ENCODE measurements around the gene NLGN1. TPM values are rescaled to one million over a fixed set of nuclear protein-coding genes. Genes with fewer than 3 reads are reported as not detected.
"Not testable (repeated sequence)": the region's sequence is repeated elsewhere in the genome, so short reads cannot be mapped to it uniquely, and the experiment has no call there.

Gene NLGN1
- total RNA-seq, 5 donors from 2014 or later (not counting 1 experiment from before 2014, with no cell fraction given) = 0.18 TPM; not detected in 4

- ATAC-seq (replicated peaks in 1 of 4); DNase-seq; H3K4me3 ChIP-seq (ENCODE audit: control insufficient read depth in 1 of 2, extremely low read depth in 1 of 2, low read length in 1 of 2); H3K27me3 ChIP-seq (replicated peaks in 1 of 2; ENCODE audit: control insufficient read depth in 2 of 2, extremely low read depth in 1 of 2, insufficient read depth in 2 of 2, low read length in 1 of 2); H3K9me3 ChIP-seq; H3K36me3 ChIP-seq (ENCODE audit: control insufficient read depth in 2 of 2, extremely low read depth in 1 of 2, insufficient read depth in 1 of 2, low read length in 1 of 2); H3K4me1 ChIP-seq (ENCODE audit: control insufficient read depth in 1 of 2, extremely low read depth in 1 of 2, insufficient read depth in 2 of 2, low read length in 2 of 2); H3K4me1 Mint-ChIP-seq; H3K27me3 Mint-ChIP-seq; H3K27ac Mint-ChIP-seq; CTCF ChIA-PET; POLR2A ChIA-PET; H3K4me3 Mint-ChIP-seq; H3K27ac ChIP-seq (ENCODE audit: low read length); H3K36me3 Mint-ChIP-seq: not testable (repeated sequence)
- peaks cover 0 to 17% (median 7%) of the 10 kb centered on the region in 3 donors for H3K9me3 Mint-ChIP-seq
- 30% methylated on average over 1 of the region's 3 CpGs for WGBS (ENCODE audit: insufficient coverage)
Observed at GRCh38 chr3:173594881-173595280, 197.3 kb downstream of the NLGN1 start.

DNA sequence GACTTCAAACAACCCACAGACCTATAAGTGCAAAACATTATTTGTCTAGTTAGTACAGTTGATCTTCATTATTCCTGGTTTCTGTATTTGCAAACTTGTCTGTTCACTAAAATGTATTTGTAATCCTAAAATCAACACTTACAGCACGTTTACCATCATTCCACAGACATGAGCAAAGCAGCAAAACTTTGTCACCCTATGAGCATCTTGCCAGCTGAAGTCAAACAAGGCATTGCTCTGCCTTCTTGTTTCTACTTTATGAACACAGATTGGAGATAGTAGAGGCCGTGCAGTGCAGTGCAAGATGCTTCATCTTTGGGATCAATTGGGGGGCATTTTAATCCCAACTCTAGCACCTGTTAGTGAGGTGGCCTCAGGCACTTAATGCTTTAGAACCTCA, 202.1 kb downstream of the NLGN1 start:
- Mint-ChIP-seq H3K27ac (no peak overlapping the region), H3K27me3 (no peaks in the 10 kb centered on the region), H3K4me1 (no peaks in the 10 kb centered on the region), H3K36me3 (no peaks in the 10 kb centered on the region), H3K4me3 (no peak overlapping the region), H3K9me3 (peaks cover 0 to 4% (median 0%) of the 10 kb centered on the region in 3 donors)
- DNase-seq = no peak
- Histone ChIP-seq H3K27ac (ENCODE audit: low read length) (no peak overlapping the region), H3K4me1 (ENCODE audit: control insufficient read depth in 1 of 2, extremely low read depth in 1 of 2, insufficient read depth in 2 of 2, low read length in 2 of 2) (no peaks in the 10 kb centered on the region), H3K27me3 (replicated peaks in 1 of 2; ENCODE audit: control insufficient read depth in 2 of 2, extremely low read depth in 1 of 2, insufficient read depth in 2 of 2, low read length in 1 of 2) (no peaks in the 10 kb centered on the region), H3K9me3 (no peaks in the 10 kb centered on the region), H3K36me3 (ENCODE audit: control insufficient read depth in 2 of 2, extremely low read depth in 1 of 2, insufficient read depth in 1 of 2, low read length in 1 of 2) (no peaks in the 10 kb centered on the region), H3K4me3 (ENCODE audit: control insufficient read depth in 1 of 2, extremely low read depth in 1 of 2, low read length in 1 of 2) (no peak overlapping the region)
- CTCF ChIA-PET = no interaction called here
- no peak for ATAC-seq (replicated peaks in 1 of 4)
- POLR2A ChIA-PET = no interaction called here
- no CpG with 5 or more reads among the region's 2 CpGs for WGBS (ENCODE audit: insufficient coverage)

DNA sequence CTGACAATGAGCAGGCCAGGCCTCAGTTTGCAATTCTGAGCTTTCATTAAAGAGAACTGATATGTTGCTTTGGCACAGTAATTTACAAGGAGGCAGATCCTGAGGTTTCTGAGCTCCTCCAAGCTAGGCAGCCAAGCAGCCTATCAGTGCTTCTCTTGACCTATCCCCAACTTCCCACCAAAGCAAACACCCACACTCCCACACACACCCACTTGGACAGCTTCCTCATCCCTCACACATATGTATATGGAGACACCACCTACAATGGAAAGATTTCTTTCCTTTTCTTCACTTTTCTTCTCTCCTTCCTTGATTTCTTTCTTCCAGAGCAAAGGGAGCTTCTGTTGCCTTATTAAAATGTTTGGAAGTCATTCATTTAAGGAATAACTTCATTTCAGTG, 217.0 kb downstream of the NLGN1 start:
- no peaks in the 10 kb centered on the region for H3K36me3 ChIP-seq (ENCODE audit: control insufficient read depth in 2 of 2, extremely low read depth in 1 of 2, insufficient read depth in 1 of 2, low read length in 1 of 2)
- no peaks in the 10 kb centered on the region for H3K27me3 ChIP-seq (replicated peaks in 1 of 2; ENCODE audit: control insufficient read depth in 2 of 2, extremely low read depth in 1 of 2, insufficient read depth in 2 of 2, low read length in 1 of 2)
- Mint-ChIP-seq H3K9me3 (peaks cover 5 to 9% (median 5%) of the 10 kb centered on the region in 3 donors), H3K4me1 (no peaks in the 10 kb centered on the region), H3K36me3 (no peaks in the 10 kb centered on the region), H3K27me3 (no peaks in the 10 kb centered on the region), H3K27ac (no peak overlapping the region), H3K4me3 (no peak overlapping the region)
- no peak for ATAC-seq (replicated peaks in 1 of 4)
- H3K27ac ChIP-seq (ENCODE audit: low read length) = no peak overlapping the region
- no peak for DNase-seq
- H3K4me1 ChIP-seq (ENCODE audit: control insufficient read depth in 1 of 2, extremely low read depth in 1 of 2, insufficient read depth in 2 of 2, low read length in 2 of 2) = no peaks in the 10 kb centered on the region
- H3K9me3 ChIP-seq = no peaks in the 10 kb centered on the region
- POLR2A ChIA-PET = no interaction called here
- H3K4me3 ChIP-seq (ENCODE audit: control insufficient read depth in 1 of 2, extremely low read depth in 1 of 2, low read length in 1 of 2) = no peak overlapping the region
- CTCF ChIA-PET = no interaction called here

GRCh38 chr3:173615661-173616060, 218.1 kb downstream of the NLGN1 start:
- POLR2A ChIA-PET = interaction anchor here (0.5 to 0.6 kb wide), 2 partner anchors 82 to 460 kb away, joined by 6 to 7 read pairs; no protein-coding TSS in a partner anchor
- no peak overlapping the region for H3K4me3 Mint-ChIP-seq
- no peaks in the 10 kb centered on the region for H3K27me3 Mint-ChIP-seq
- CTCF ChIA-PET = no interaction called here
- H3K27ac Mint-ChIP-seq = no peak overlapping the region
- peaks cover 0 to 10% (median 5%) of the 10 kb centered on the region in 3 donors for H3K9me3 Mint-ChIP-seq
- DNase-seq (no peak), ATAC-seq (replicated peaks in 1 of 4) (no peak)
- no peaks in the 10 kb centered on the region for H3K36me3 Mint-ChIP-seq
- Histone ChIP-seq H3K9me3 (no peaks in the 10 kb centered on the region), H3K36me3 (ENCODE audit: control insufficient read depth in 2 of 2, extremely low read depth in 1 of 2, insufficient read depth in 1 of 2, low read length in 1 of 2) (no peaks in the 10 kb centered on the region), H3K27ac (ENCODE audit: low read length) (no peak overlapping the region), H3K4me1 (ENCODE audit: control insufficient read depth in 1 of 2, extremely low read depth in 1 of 2, insufficient read depth in 2 of 2, low read length in 2 of 2) (peaks cover 0 to 4% of the 10 kb centered on the region in 2 experiments), H3K4me3 (ENCODE audit: control insufficient read depth in 1 of 2, extremely low read depth in 1 of 2, low read length in 1 of 2) (no peak overlapping the region), H3K27me3 (replicated peaks in 1 of 2; ENCODE audit: control insufficient read depth in 2 of 2, extremely low read depth in 1 of 2, insufficient read depth in 2 of 2, low read length in 1 of 2) (no peaks in the 10 kb centered on the region)
- no peaks in the 10 kb centered on the region for H3K4me1 Mint-ChIP-seq

GRCh38 chr3:173617490-173617889, 219.9 kb downstream of the NLGN1 start:
- H3K27me3 ChIP-seq (replicated peaks in 1 of 2; ENCODE audit: control insufficient read depth in 2 of 2, extremely low read depth in 1 of 2, insufficient read depth in 2 of 2, low read length in 1 of 2) = no peaks in the 10 kb centered on the region
- ATAC-seq (replicated peaks in 1 of 4) = no peak
- DNase-seq = no peak
- no peaks in the 10 kb centered on the region for H3K9me3 ChIP-seq
- Mint-ChIP-seq H3K27me3 (no peaks in the 10 kb centered on the region), H3K4me3 (no peak overlapping the region), H3K27ac (no peak overlapping the region), H3K36me3 (no peaks in the 10 kb centered on the region), H3K9me3 (peaks cover 0 to 19% (median 5%) of the 10 kb centered on the region in 3 donors), H3K4me1 (no peaks in the 10 kb centered on the region)
- WGBS (ENCODE audit: insufficient coverage) = 63% methylated on average over 2 of the region's 5 CpGs
- no peaks in the 10 kb centered on the region for H3K36me3 ChIP-seq (ENCODE audit: control insufficient read depth in 2 of 2, extremely low read depth in 1 of 2, insufficient read depth in 1 of 2, low read length in 1 of 2)
- H3K4me3 ChIP-seq (ENCODE audit: control insufficient read depth in 1 of 2, extremely low read depth in 1 of 2, low read length in 1 of 2) = no peak overlapping the region
- POLR2A ChIA-PET = no interaction called here
- H3K4me1 ChIP-seq (ENCODE audit: control insufficient read depth in 1 of 2, extremely low read depth in 1 of 2, insufficient read depth in 2 of 2, low read length in 2 of 2) = peaks cover 0 to 15% of the 10 kb centered on the region in 2 experiments
- CTCF ChIA-PET = no interaction called here
- H3K27ac ChIP-seq (ENCODE audit: low read length) = no peak overlapping the region

DNA sequence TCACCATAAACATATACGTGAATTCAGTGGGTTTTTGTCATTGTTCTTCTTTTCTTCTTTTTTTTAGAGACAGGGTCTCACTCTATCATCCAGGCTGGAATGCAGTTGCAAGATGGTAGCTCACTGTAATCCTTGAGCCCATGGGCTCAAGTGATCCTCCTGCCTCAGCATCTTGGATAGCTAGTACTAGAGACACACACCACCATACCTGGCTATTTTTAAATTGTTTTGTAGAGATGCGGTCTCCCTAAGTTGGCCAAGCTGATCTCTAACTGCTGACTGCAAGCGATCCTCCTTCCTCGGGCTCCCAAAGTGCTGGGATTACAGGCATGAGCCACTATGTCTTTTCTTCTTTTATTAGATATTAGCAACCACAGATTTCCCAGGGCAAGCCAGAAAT, 220.6 kb downstream of the NLGN1 start:
- Histone ChIP-seq H3K4me1 (ENCODE audit: control insufficient read depth in 1 of 2, extremely low read depth in 1 of 2, insufficient read depth in 2 of 2, low read length in 2 of 2) (peaks cover 0 to 16% of the 10 kb centered on the region in 2 experiments), H3K9me3 (no peaks in the 10 kb centered on the region), H3K27ac (ENCODE audit: low read length) (no peak overlapping the region), H3K4me3 (ENCODE audit: control insufficient read depth in 1 of 2, extremely low read depth in 1 of 2, low read length in 1 of 2) (no peak overlapping the region), H3K36me3 (ENCODE audit: control insufficient read depth in 2 of 2, extremely low read depth in 1 of 2, insufficient read depth in 1 of 2, low read length in 1 of 2) (no peaks in the 10 kb centered on the region), H3K27me3 (replicated peaks in 1 of 2; ENCODE audit: control insufficient read depth in 2 of 2, extremely low read depth in 1 of 2, insufficient read depth in 2 of 2, low read length in 1 of 2) (no peaks in the 10 kb centered on the region)
- no peaks in the 10 kb centered on the region for H3K27me3 Mint-ChIP-seq
- H3K4me1 Mint-ChIP-seq = no peaks in the 10 kb centered on the region
- H3K9me3 Mint-ChIP-seq = peaks cover 0 to 19% (median 5%) of the 10 kb centered on the region in 3 donors
- no peak for DNase-seq
- no peak for ATAC-seq (replicated peaks in 1 of 4)
- H3K27ac Mint-ChIP-seq = no peak overlapping the region
- H3K4me3 Mint-ChIP-seq = no peak overlapping the region
- no CpG with 5 or more reads among the region's 4 CpGs for WGBS (ENCODE audit: insufficient coverage)
- POLR2A ChIA-PET = interaction anchor here in 1 of 2 donors (1.1 kb wide), 1 partner anchor 26 kb away, joined by 3 read pairs; no protein-coding TSS in a partner anchor
- H3K36me3 Mint-ChIP-seq = no peaks in the 10 kb centered on the region
- CTCF ChIA-PET = no interaction called here

- Histone ChIP-seq H3K27me3 (replicated peaks in 1 of 2; ENCODE audit: control insufficient read depth in 2 of 2, extremely low read depth in 1 of 2, insufficient read depth in 2 of 2, low read length in 1 of 2) (no peaks in the 10 kb centered on the region), H3K9me3 (no peaks in the 10 kb centered on the region), H3K36me3 (ENCODE audit: control insufficient read depth in 2 of 2, extremely low read depth in 1 of 2, insufficient read depth in 1 of 2, low read length in 1 of 2) (no peaks in the 10 kb centered on the region), H3K27ac (ENCODE audit: low read length) (no peak overlapping the region), H3K4me1 (ENCODE audit: control insufficient read depth in 1 of 2, extremely low read depth in 1 of 2, insufficient read depth in 2 of 2, low read length in 2 of 2) (peaks cover 0 to 16% of the 10 kb centered on the region in 2 experiments), H3K4me3 (ENCODE audit: control insufficient read depth in 1 of 2, extremely low read depth in 1 of 2, low read length in 1 of 2) (no peak overlapping the region)
- H3K4me3 Mint-ChIP-seq = no peak overlapping the region
- ChIA-PET CTCF (no interaction called here), POLR2A (interaction anchor here in 1 of 2 donors (1.1 kb wide), 1 partner anchor 27 kb away, joined by 3 read pairs; no protein-coding TSS in a partner anchor)
- no peaks in the 10 kb centered on the region for H3K27me3 Mint-ChIP-seq
- no peak for DNase-seq
- H3K27ac Mint-ChIP-seq = no peak overlapping the region
- WGBS (ENCODE audit: insufficient coverage) = 50% methylated on average over 2 of the region's 4 CpGs
- H3K4me1 Mint-ChIP-seq = no peaks in the 10 kb centered on the region
- ATAC-seq (replicated peaks in 1 of 4) = no peak
- no peaks in the 10 kb centered on the region for H3K36me3 Mint-ChIP-seq
- peaks cover 0 to 19% (median 8%) of the 10 kb centered on the region in 3 donors for H3K9me3 Mint-ChIP-seq
Observed at GRCh38 chr3:173618703-173619102, 221.2 kb downstream of the NLGN1 start.

Data from T-cell (primary cell).